ENCODE measurements around the gene B3GNT2. TPM values are rescaled to one million over a fixed set of nuclear protein-coding genes. Genes with fewer than 3 reads are reported as not detected.
A peak's percentile ranks its signal among the peaks of the same experiment; 100 is the strongest.

The B3GNT2 gene
- total and polyA plus RNA-seq, 7 experiments from 2014 or later: 16.3 to 37.0 (median 20.3) TPM

GRCh38 chr2:62216616-62217015 is 20.7 kb downstream of the B3GNT2 start:
- Histone ChIP-seq H3K4me1 (ENCODE audit: control insufficient read depth in 2 of 2, insufficient read depth in 2 of 2, low read length in 2 of 2) (peaks cover 11 to 74% of the 10 kb centered on the region in 2 donors), H3K27ac (ENCODE audit: low read depth, low read length) (no peak overlapping the region), H3K27me3 (ENCODE audit: control insufficient read depth in 2 of 2, insufficient read depth in 2 of 2, low read length in 2 of 2) (no peaks in the 10 kb centered on the region), H3K9me3 (ENCODE audit: control insufficient read depth in 2 of 3, low read length in 3 of 3) (peaks cover 0 to 17% (median 0%) of the 10 kb centered on the region in 3 experiments), H3K4me3 (ENCODE audit: low read length) (no peak overlapping the region), H3K36me3 (ENCODE audit: control insufficient read depth in 2 of 3, insufficient read depth in 3 of 3, low read length in 3 of 3) (no peaks in the 10 kb centered on the region)
- POLR2A ChIA-PET: no interaction called here
- CTCF ChIA-PET: no interaction called here
- peaks cover under 1 to 43% (median 17%) of the 10 kb centered on the region in 11 donors for H3K9me3 Mint-ChIP-seq
- H3K36me3 Mint-ChIP-seq: peaks cover 13 to 59% (median 52%) of the 10 kb centered on the region in 5 donors
- no peaks in the 10 kb centered on the region for H3K27me3 Mint-ChIP-seq
- DNase-seq (no peak), ATAC-seq (no peak)
- H3K4me3 Mint-ChIP-seq: no peak overlapping the region
- intact Hi-C loops (cut with micrococcal nuclease): no loop called here
- H3K4me1 Mint-ChIP-seq: peaks cover 54 to 96% (median 78%) of the 10 kb centered on the region in 7 donors
- peak overlapping the region in 5 of 9 donors; percentile 25 to 82 (median 65) for H3K27ac Mint-ChIP-seq

DNA sequence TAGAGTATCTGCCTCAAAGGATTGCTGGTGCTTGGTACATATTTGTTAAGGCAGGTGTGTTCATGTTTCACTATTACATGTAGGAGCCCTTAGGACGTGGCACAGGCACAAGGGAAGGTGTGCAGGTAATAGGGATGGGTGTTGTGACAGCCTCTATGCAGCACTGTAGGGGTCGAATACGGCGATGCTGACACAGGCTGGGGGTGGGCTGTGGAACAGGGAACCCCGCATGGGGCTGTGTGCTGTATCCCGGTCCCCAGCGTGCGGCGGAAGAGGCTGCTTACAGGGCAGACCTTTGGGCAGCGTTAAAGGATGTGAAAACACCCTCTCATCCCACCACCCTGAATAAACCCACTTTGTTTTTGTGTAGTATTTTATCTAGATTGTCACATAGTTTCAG is 21.5 kb downstream of the B3GNT2 start:
- ATAC-seq (no peak), DNase-seq (no peak)
- H3K4me1 Mint-ChIP-seq: peaks cover 58 to 97% (median 82%) of the 10 kb centered on the region in 7 donors
- H3K27me3 ChIP-seq (ENCODE audit: control insufficient read depth in 2 of 2, insufficient read depth in 2 of 2, low read length in 2 of 2): no peaks in the 10 kb centered on the region
- H3K9me3 Mint-ChIP-seq: peaks cover 0 to 42% (median 10%) of the 10 kb centered on the region in 11 donors
- peaks cover 0 to 9% (median 0%) of the 10 kb centered on the region in 3 experiments for H3K9me3 ChIP-seq (ENCODE audit: control insufficient read depth in 2 of 3, low read length in 3 of 3)
- intact Hi-C loops (cut with micrococcal nuclease): no loop called here
- peaks cover 12 to 59% (median 52%) of the 10 kb centered on the region in 5 donors for H3K36me3 Mint-ChIP-seq
- H3K4me1 ChIP-seq (ENCODE audit: control insufficient read depth in 2 of 2, insufficient read depth in 2 of 2, low read length in 2 of 2): peaks cover 16 to 78% of the 10 kb centered on the region in 2 donors
- H3K27me3 Mint-ChIP-seq: no peaks in the 10 kb centered on the region
- H3K4me3 ChIP-seq (ENCODE audit: low read length): no peak overlapping the region
- H3K36me3 ChIP-seq (ENCODE audit: control insufficient read depth in 2 of 3, insufficient read depth in 3 of 3, low read length in 3 of 3): peaks cover 0 to 4% (median 4%) of the 10 kb centered on the region in 3 experiments
- H3K27ac ChIP-seq (ENCODE audit: low read depth, low read length): no peak overlapping the region
- ChIA-PET POLR2A (no interaction called here), CTCF (no interaction called here)
- H3K27ac Mint-ChIP-seq: peak overlapping the region in 1 of 9 donors; percentile 14
- no peak overlapping the region for H3K4me3 Mint-ChIP-seq

DNA sequence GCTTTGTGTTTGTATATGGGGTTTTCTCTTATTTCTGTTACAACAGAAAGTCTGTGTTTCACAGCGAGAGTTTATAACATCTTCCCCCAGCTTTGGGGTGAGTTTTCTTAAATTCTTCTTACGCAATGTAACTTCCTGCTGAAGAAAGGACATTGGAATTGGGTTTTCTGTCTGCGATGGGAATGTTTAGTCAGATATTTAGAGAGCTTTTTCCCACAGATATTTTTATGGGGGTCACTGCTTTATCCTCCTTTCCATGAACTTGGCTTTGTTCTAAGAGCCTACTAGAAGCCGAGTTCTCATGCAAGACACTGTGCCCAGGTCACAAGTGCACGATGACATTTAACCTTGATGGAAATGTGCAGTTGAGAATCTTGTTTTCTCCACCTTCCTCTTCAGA is 22.1 kb downstream of the B3GNT2 start:
- POLR2A ChIA-PET: no interaction called here
- Histone ChIP-seq H3K36me3 (ENCODE audit: control insufficient read depth in 2 of 3, insufficient read depth in 3 of 3, low read length in 3 of 3) (peaks cover 0 to 10% (median 9%) of the 10 kb centered on the region in 3 experiments), H3K27ac (ENCODE audit: low read depth, low read length) (no peak overlapping the region), H3K4me1 (ENCODE audit: control insufficient read depth in 2 of 2, insufficient read depth in 2 of 2, low read length in 2 of 2) (peaks cover 15 to 79% of the 10 kb centered on the region in 2 donors), H3K9me3 (ENCODE audit: control insufficient read depth in 2 of 3, low read length in 3 of 3) (peaks cover 0 to 9% (median 0%) of the 10 kb centered on the region in 3 experiments), H3K27me3 (ENCODE audit: control insufficient read depth in 2 of 2, insufficient read depth in 2 of 2, low read length in 2 of 2) (no peaks in the 10 kb centered on the region), H3K4me3 (ENCODE audit: low read length) (no peak overlapping the region)
- DNase-seq: no peak
- ATAC-seq: no peak
- Mint-ChIP-seq H3K27me3 (no peaks in the 10 kb centered on the region), H3K4me3 (no peak overlapping the region), H3K4me1 (peaks cover 54 to 97% (median 85%) of the 10 kb centered on the region in 7 donors), H3K9me3 (peaks cover 0 to 45% (median 8%) of the 10 kb centered on the region in 11 donors), H3K27ac (peak overlapping the region in 1 of 9 donors; percentile 51), H3K36me3 (peaks cover 14 to 61% (median 55%) of the 10 kb centered on the region in 5 donors)
- intact Hi-C loops (cut with micrococcal nuclease): no loop called here
- CTCF ChIA-PET: no interaction called here

GRCh38 chr2:62219407-62220159 is 23.7 kb downstream of the B3GNT2 start:
- H3K9me3 ChIP-seq (ENCODE audit: control insufficient read depth in 2 of 3, low read length in 3 of 3): peaks cover 0 to 9% (median 0%) of the 10 kb centered on the region in 3 experiments
- POLR2A ChIA-PET: no interaction called here
- intact Hi-C loops (cut with micrococcal nuclease): loop anchor here (2.0 to 5.0 kb wide), 3 partner anchors 19 to 88 kb away; partner anchors contain the start of gene B3GNT2 (in 1 of the 2)
- Mint-ChIP-seq H3K4me1 (peaks cover 41 to 89% (median 79%) of the 10 kb centered on the region in 7 donors), H3K27ac (peak overlapping the region in 7 of 9 donors; percentile 2 to 78 (median 66)), H3K9me3 (peaks cover 0 to 49% (median 8%) of the 10 kb centered on the region in 11 donors), H3K4me3 (peak overlapping the region in 2 of 10 donors; percentile 8 to 19), H3K36me3 (peaks cover 17 to 62% (median 57%) of the 10 kb centered on the region in 5 donors), H3K27me3 (no peaks in the 10 kb centered on the region)
- peak overlapping the region; percentile 3 for H3K4me3 ChIP-seq (ENCODE audit: low read length)
- H3K4me1 ChIP-seq (ENCODE audit: control insufficient read depth in 2 of 2, insufficient read depth in 2 of 2, low read length in 2 of 2): peaks cover 15 to 68% of the 10 kb centered on the region in 2 donors
- H3K36me3 ChIP-seq (ENCODE audit: control insufficient read depth in 2 of 3, insufficient read depth in 3 of 3, low read length in 3 of 3): peaks cover 0 to 12% (median 11%) of the 10 kb centered on the region in 3 experiments
- no peak overlapping the region for H3K27ac ChIP-seq (ENCODE audit: low read depth, low read length)
- H3K27me3 ChIP-seq (ENCODE audit: control insufficient read depth in 2 of 2, insufficient read depth in 2 of 2, low read length in 2 of 2): no peaks in the 10 kb centered on the region
- ATAC-seq (peak; percentile 17), DNase-seq (no peak)
- CTCF ChIA-PET: interaction anchor here (0.6 kb wide), 1 partner anchor 16 kb away, joined by 3 read pairs; no protein-coding TSS in a partner anchor

- peak overlapping the region in 2 of 10 donors; percentile 2 to 26 for H3K4me3 Mint-ChIP-seq
- Histone ChIP-seq H3K9me3 (ENCODE audit: control insufficient read depth in 2 of 3, low read length in 3 of 3) (peaks cover 0 to 9% (median 0%) of the 10 kb centered on the region in 3 experiments), H3K27ac (ENCODE audit: low read depth, low read length) (no peak overlapping the region), H3K36me3 (ENCODE audit: control insufficient read depth in 2 of 3, insufficient read depth in 3 of 3, low read length in 3 of 3) (peaks cover 4 to 21% (median 17%) of the 10 kb centered on the region in 3 experiments), H3K27me3 (ENCODE audit: control insufficient read depth in 2 of 2, insufficient read depth in 2 of 2, low read length in 2 of 2) (no peaks in the 10 kb centered on the region), H3K4me1 (ENCODE audit: control insufficient read depth in 2 of 2, insufficient read depth in 2 of 2, low read length in 2 of 2) (peaks cover 12 to 54% of the 10 kb centered on the region in 2 donors), H3K4me3 (ENCODE audit: low read length) (no peak overlapping the region)
- intact Hi-C loops (cut with micrococcal nuclease): loop anchor here (2.0 to 5.0 kb wide), 3 partner anchors 20 to 86 kb away; partner anchors contain the start of gene B3GNT2 (in 1 of the 2)
- POLR2A ChIA-PET: no interaction called here
- H3K9me3 Mint-ChIP-seq: peaks cover 2 to 49% (median 9%) of the 10 kb centered on the region in 11 donors
- H3K36me3 Mint-ChIP-seq: peaks cover 22 to 73% (median 68%) of the 10 kb centered on the region in 5 donors
- CTCF ChIA-PET: no interaction called here
- ATAC-seq: no peak
- peak overlapping the region in 7 of 9 donors; percentile 2 to 76 (median 63) for H3K27ac Mint-ChIP-seq
- peaks cover 31 to 81% (median 68%) of the 10 kb centered on the region in 7 donors for H3K4me1 Mint-ChIP-seq
- DNase-seq: no peak
- H3K27me3 Mint-ChIP-seq: no peaks in the 10 kb centered on the region
Observed at GRCh38 chr2:62221141-62221540, 25.2 kb downstream of the B3GNT2 start.

- Mint-ChIP-seq H3K27ac (peak overlapping the region; percentile 29 to 79 (median 65)), H3K36me3 (peaks cover 22 to 77% (median 68%) of the 10 kb centered on the region in 5 donors), H3K27me3 (no peaks in the 10 kb centered on the region), H3K9me3 (peaks cover 2 to 49% (median 9%) of the 10 kb centered on the region in 11 donors), H3K4me1 (peaks cover 27 to 71% (median 59%) of the 10 kb centered on the region in 7 donors), H3K4me3 (peak overlapping the region in 4 of 10 donors; percentile 24 to 54 (median 48))
- Histone ChIP-seq H3K36me3 (ENCODE audit: control insufficient read depth in 2 of 3, insufficient read depth in 3 of 3, low read length in 3 of 3) (peaks cover 4 to 21% (median 17%) of the 10 kb centered on the region in 3 experiments), H3K27me3 (ENCODE audit: control insufficient read depth in 2 of 2, insufficient read depth in 2 of 2, low read length in 2 of 2) (no peaks in the 10 kb centered on the region), H3K9me3 (ENCODE audit: control insufficient read depth in 2 of 3, low read length in 3 of 3) (peaks cover 0 to 9% (median 0%) of the 10 kb centered on the region in 3 experiments), H3K4me1 (ENCODE audit: control insufficient read depth in 2 of 2, insufficient read depth in 2 of 2, low read length in 2 of 2) (peaks cover 12 to 54% of the 10 kb centered on the region in 2 donors), H3K27ac (ENCODE audit: low read depth, low read length) (no peak overlapping the region), H3K4me3 (ENCODE audit: low read length) (peak overlapping the region; percentile 4)
- ChIA-PET CTCF (no interaction called here), POLR2A (no interaction called here)
- intact Hi-C loops (cut with micrococcal nuclease): loop anchor here in 1 of 2 donors (5.0 kb wide), 1 partner anchor 85 kb away; no protein-coding TSS in a partner anchor
- DNase-seq (no peak), ATAC-seq (no peak)
Observed at GRCh38 chr2:62222171-62222570, 26.3 kb downstream of the B3GNT2 start.
